HL-60/S4 (cell line): ENCODE data around the gene LRRC27.

Experiments
- in situ Hi-C: fragments of 300-500 bp; cut with MboI; formaldehyde crosslinking; loops from 2 replicates; pipeline ENCODE4 v1.14.3; 2022; ENCODE audit warnings: low sequenced_read_pairs

Gene LRRC27

GRCh38 chr10:132371641-132372081, 39.7 kb downstream of the LRRC27 start:
- in situ Hi-C loops = loop anchor here (10.0 kb wide), 1 partner anchor 147 kb away; no protein-coding TSS in a partner anchor

GRCh38 chr10:132372516-132373095, 40.6 kb downstream of the LRRC27 start:
- in situ Hi-C loops = loop anchor here (10.0 kb wide), 1 partner anchor 148 kb away; no protein-coding TSS in a partner anchor

- in situ Hi-C loops = loop anchor here (10.0 kb wide), 1 partner anchor 149 kb away; no protein-coding TSS in a partner anchor
Observed at GRCh38 chr10:132373241-132373955, 41.4 kb downstream of the LRRC27 start.

- in situ Hi-C loops = loop anchor here (10.0 kb wide), 1 partner anchor 149 kb away; no protein-coding TSS in a partner anchor
Observed at GRCh38 chr10:132374176-132374575, 42.2 kb downstream of the LRRC27 start.

DNA sequence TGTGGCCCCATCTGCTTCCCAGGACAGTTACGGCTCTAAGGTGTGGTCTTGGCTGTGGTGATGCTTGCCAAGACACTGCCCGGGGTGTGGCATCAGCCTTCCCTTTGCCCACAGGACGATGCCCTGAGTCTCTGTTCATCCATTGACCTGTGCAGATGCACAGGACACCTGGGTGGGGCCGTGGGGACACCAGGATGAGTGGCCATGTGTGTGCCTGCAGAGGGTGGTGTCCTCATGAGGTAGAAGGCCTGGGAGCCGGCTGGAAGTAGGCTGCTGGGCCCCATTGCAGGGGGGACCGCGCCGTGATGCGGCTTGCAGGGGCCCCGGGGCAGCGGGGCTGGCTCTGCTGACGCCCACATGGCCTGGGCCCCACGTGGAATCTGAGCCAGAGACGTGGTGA, 42.6 kb downstream of the LRRC27 start:
- in situ Hi-C loops = loop anchor here (10.0 kb wide), 1 partner anchor 150 kb away; no protein-coding TSS in a partner anchor

- in situ Hi-C loops = loop anchor here (10.0 kb wide), 1 partner anchor 150 kb away; no protein-coding TSS in a partner anchor
Observed at GRCh38 chr10:132375116-132375794, 43.3 kb downstream of the LRRC27 start.

DNA sequence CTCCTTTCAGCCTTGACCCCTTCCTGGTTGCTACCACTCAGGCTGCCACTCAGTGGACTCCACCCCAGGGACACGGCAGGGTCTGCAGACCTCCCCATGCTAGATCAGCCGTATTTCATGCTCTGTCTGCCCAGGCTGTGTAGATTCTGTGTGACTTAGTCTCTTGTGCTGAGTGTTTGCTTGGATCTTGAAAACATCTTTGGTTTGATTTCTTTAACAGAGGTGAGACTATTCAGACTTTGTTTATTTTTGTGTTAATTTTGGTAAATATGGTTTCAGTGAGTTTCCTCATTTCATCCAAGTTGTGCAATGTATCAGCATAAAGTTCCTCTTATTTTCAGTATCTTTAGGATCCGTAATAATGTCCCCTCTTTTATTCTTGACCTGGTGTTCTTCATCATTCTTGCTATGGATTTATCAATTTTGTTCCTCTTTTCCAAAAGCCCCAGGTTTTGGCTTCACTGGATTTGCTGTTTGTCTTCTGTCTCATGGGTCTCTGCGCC, 43.9 kb downstream of the LRRC27 start:
- in situ Hi-C loops = loop anchor here (10.0 kb wide), 1 partner anchor 151 kb away; no protein-coding TSS in a partner anchor

- in situ Hi-C loops = loop anchor here (10.0 kb wide), 1 partner anchor 152 kb away; no protein-coding TSS in a partner anchor
Observed at GRCh38 chr10:132376394-132376851, 44.4 kb downstream of the LRRC27 start.

- in situ Hi-C loops = loop anchor here (10.0 kb wide), 1 partner anchor 153 kb away; no protein-coding TSS in a partner anchor
Observed at GRCh38 chr10:132377326-132377725, 45.3 kb downstream of the LRRC27 start.

- in situ Hi-C loops = loop anchor here (10.0 kb wide), 1 partner anchor 154 kb away; no protein-coding TSS in a partner anchor
Observed at GRCh38 chr10:132379026-132379425, 47.0 kb downstream of the LRRC27 start.

- in situ Hi-C loops = loop anchor here (10.0 kb wide), 1 partner anchor 254 kb away; no protein-coding TSS in a partner anchor
Observed at GRCh38 chr10:132380986-132381385, 49.0 kb downstream of the LRRC27 start.

DNA sequence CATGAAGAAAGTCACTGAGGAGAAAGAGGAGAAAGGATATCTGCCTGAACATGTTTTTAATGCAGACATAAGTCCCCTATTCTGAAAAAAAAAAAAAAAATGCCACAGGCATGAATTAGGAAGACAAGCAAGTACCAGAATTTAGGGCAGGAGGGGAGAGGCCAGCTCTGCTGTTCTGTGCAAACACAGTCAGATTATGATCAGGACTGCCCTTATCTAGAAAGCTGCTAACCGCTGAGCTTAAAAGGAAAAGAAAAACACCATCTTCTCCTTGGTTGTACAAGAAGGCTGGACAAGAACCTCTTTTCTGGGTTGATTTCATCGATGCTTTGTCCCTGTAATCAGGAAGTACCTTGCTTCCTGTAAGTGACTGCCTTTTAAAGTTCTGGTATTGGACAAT, 49.7 kb downstream of the LRRC27 start:
- in situ Hi-C loops = loop anchor here (10.0 kb wide), 1 partner anchor 253 kb away; no protein-coding TSS in a partner anchor

DNA sequence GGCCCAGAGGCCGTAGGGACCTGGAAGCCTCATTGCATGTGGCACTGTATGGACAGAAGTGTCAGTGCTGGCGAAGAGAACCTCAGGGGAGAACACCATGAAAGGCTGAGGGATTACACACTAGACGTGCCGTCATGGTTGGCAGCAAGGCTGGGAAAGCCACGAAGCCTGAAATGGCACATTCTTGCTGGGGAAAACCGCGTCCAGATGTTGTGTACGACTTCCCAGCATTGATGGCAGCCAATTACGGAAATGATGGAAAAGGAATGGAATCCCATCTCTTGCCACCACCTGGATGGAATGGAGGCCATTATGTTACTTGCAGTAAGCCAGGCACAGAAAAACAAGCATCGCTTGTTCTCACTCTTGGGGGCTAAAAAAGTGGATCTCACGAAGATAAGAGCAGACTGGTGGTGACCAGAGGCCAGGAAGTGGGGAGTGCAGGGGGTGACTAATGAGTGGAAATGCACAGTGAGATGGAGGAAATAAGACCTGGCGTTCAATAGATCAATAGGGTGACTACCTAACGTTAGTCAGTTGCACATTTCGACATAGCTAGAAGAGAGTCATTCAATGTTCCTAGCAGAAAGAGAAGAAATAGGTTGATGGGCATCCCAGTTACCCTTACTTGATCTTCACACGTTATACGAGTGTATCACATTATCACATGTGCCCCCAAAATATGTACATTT, 50.4 kb downstream of the LRRC27 start:
- in situ Hi-C loops = loop anchor here (10.0 kb wide), 1 partner anchor 252 kb away; no protein-coding TSS in a partner anchor

DNA sequence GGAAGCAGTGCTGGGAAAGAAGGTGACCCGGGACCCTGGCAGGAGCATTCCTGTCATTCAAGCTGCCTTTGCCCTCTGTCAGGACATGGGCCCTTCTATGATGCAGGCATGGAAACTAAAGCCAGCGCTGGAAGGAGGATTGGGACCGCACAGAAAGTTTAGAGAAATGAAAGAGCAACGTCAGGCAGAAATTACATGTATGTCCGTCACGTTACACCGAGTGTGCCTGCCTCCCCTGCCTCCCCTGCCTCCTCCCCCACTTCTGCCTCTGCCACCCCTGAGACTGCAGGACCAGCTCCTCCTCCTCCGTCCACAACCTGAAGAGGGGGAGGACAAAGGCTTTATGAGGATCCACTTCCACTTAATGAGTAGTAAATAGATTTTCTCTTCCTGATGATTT, 51.1 kb downstream of the LRRC27 start:
- in situ Hi-C loops = loop anchor here (10.0 kb wide), 1 partner anchor 252 kb away; no protein-coding TSS in a partner anchor

DNA sequence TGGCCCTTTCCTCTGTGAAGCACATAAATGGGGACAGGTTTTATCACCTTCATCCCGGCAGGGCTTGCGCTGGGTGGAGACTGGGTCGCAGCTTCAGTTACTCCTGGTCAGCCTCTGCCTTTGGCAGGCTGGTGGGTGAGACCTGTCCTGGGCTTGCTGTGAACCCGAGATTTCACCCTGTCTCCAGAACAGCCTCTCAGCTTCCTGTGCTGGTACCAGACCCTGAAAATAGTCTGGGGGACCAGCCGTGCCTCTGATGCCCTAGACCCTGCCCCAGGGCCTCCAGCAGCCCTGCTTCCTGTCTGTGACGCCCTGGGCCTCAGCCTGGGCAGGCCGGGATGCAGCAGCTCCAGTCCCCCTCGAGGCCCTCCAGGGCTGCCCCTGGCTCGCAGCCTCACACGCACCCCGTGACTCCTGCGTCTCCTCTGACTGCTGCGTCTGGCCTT, 51.8 kb downstream of the LRRC27 start:
- in situ Hi-C loops = loop anchor here (10.0 kb wide), 1 partner anchor 251 kb away; no protein-coding TSS in a partner anchor

GRCh38 chr10:132384618-132385388, 52.8 kb downstream of the LRRC27 start:
- in situ Hi-C loops = loop anchor here (10.0 kb wide), 1 partner anchor 250 kb away; no protein-coding TSS in a partner anchor

DNA sequence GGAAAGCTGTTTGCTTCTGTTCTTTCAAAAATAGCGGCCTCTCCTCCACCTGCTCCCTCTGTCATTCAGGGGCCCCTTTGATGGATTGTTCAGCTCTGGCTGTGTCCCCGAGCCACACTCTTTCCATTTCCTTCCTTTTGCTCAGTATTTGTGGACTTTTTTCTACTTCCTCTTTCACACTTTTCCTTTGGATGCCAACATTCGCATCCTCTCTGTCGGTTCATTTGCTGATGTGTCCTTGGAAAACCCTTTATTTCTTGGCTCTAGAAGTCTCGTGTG, 53.3 kb downstream of the LRRC27 start:
- in situ Hi-C loops = loop anchor here (10.0 kb wide), 1 partner anchor 249 kb away; no protein-coding TSS in a partner anchor

DNA sequence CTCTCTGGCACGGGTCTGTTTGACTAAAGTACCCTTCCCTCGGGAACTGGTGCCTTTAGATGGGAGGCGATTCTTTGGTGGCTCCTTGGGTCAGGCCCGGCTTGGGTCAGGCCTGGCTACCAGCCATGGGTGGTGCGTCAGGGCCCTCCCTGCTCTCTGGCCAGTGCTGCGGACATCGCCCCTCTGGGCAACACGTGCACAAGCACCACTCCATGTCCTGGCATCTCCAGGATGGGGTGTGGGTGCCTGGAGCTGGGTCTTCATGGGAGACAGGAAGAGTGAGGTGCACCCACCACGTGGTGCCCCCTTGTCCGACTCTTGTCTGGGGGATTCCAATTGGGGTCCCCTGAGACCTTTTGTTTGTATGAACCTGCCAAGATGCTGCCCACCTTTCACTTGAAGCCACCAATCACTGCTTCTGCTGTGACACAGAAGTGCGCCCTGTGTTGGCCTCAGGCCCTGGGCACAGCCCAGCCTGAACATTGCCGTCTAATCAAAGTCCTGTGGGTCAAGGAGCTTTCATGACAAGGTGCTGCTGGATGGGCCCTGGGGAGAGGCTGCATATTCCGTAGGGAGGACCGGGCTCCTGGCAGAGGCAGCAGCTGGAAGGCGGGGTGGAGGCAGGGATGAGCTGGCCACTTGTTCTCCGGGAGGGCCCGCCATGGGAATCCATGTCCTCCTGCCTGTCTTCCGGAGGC, 53.9 kb downstream of the LRRC27 start:
- in situ Hi-C loops = loop anchor here (10.0 kb wide), 1 partner anchor 249 kb away; no protein-coding TSS in a partner anchor
